NCI-H226 (cell line): ENCODE measurements around the gene DSE.

Experiments
- DNase-seq: peaks from one replicate; pipeline ENCODE4 v3.0.0-alpha.2; 2015

DSE gene

DNA sequence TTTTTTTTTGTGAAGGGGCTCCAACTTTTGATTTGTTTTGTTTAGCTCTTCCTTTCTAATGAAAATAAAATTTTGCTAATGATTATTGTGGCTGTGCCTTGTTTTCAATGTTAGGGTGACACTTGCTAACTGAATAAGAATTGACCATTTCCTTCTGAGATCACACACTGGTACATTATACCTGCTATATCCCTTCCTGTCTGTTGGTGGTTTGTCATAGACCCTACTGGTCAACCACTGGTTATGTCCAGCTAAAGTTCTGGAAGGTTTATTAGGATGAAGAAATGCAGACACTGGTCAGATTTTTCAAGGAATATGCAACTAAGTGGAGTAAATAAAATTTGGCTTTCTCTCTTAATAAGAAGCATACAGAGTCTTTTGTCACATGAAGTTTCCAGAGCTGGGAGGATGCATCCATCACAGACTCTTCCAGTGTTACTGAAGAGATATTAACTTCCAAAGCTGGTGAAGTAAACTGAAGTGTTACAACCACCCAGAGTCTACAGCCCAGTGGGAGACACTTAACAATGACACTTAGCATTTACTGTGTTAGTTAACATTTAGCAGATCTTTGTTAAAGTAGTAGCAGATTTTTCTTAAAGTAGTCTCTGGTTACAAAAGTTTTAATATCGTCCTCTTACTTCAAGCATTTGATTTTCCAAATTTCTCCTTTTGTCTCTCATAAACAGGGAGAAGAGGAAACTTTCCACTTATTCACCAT is 121.0 kb downstream of the DSE start:
- DNase-seq, result no peak

DNA sequence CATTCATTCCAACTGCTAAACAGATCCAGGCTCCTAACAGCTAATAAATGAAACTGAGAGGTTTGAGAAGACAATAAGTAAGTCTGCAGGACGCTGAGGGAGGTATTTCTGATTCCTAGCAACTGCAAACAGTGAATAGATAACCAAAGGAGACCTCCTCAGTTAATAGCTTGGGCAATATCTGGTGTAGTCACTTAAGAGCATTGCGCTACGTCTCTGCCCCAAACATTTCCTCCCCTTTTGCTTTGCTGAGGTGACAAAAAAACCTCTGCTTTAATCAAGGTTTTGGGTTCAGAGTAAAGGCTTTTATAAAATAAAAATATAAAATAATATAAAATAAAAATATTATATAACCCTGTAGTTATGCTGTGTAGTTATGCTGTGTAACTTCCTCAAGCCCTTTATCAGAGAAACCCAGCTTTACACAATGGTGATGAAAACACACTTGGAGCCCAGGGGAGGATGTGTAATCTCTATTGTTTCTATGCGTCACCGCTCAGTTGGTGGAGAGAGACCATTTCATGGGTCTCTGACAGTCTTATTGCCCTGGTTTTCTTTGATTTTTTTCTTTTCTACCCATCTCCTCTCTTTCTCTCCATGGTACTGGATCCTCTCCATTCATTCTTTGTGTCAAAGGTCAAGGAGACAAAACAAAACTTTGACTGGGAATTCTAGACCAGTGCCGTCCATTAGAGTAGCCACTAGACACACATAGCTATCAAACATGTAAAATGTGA is 121.8 kb downstream of the DSE start:
- DNase-seq, result no peak
